Keratinocyte (primary cell): Measurements from ENCODE around the gene ZYG11A.

Experiments used
- EZH2 ChIP-seq: IDR thresholded peaks from one replicate; pipeline ENCODE4 v1.6.1; 2012; ENCODE audit warnings: inconsistent platforms, mild to moderate bottlenecking, low read length, moderate library complexity
- TF ChIP-seq, protein P1 (sequence below), 3 experiments: IDR thresholded peaks in 1 of 3; conservative IDR thresholded peaks in 1 of 3; optimal IDR thresholded peaks in 1 of 3; 2 replicates in 2 of 3; 3 replicates in 1 of 3; pipeline versions ENCODE3 to v1.5.1; 2011; ENCODE audit warnings: low read length in 3 of 3, mild to moderate bottlenecking in 3 of 3, moderate library complexity in 2 of 3, control low read depth in 1 of 3, inconsistent platforms in 1 of 3; ENCODE audit not compliant: insufficient read depth in 2 of 3; ENCODE audit errors: extremely low read depth in 1 of 3

DNA sequence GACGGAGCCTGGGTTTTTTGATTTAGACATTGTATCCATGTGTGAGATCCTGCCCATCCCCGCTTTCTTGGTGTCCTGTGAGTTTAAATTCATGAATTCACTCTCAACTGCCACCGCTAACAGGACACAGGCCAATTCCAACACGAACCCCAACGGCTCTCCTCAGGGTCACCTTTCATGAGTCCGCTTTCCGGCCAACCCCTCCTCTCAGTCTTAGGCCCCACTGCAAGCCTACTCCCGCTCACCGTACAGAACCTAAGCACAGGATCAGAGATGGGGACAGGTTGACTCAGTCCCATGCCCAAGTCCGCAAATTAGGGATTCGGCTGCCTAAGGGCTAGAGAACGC, 84.3 kb downstream of the ZYG11A start:
- TF ChIP-seq, protein P1, sequence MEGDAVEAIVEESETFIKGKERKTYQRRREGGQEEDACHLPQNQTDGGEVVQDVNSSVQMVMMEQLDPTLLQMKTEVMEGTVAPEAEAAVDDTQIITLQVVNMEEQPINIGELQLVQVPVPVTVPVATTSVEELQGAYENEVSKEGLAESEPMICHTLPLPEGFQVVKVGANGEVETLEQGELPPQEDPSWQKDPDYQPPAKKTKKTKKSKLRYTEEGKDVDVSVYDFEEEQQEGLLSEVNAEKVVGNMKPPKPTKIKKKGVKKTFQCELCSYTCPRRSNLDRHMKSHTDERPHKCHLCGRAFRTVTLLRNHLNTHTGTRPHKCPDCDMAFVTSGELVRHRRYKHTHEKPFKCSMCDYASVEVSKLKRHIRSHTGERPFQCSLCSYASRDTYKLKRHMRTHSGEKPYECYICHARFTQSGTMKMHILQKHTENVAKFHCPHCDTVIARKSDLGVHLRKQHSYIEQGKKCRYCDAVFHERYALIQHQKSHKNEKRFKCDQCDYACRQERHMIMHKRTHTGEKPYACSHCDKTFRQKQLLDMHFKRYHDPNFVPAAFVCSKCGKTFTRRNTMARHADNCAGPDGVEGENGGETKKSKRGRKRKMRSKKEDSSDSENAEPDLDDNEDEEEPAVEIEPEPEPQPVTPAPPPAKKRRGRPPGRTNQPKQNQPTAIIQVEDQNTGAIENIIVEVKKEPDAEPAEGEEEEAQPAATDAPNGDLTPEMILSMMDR (optimal IDR thresholded peaks at IDR 0.05 in 1 of 3, IDR thresholded peaks at IDR 0.05 in 1 of 3, conservative IDR thresholded peaks at IDR 0.05 in 1 of 3; ENCODE audit: extremely low read depth in 1 of 3, insufficient read depth in 2 of 3, low read length in 3 of 3): no peak
- no peak for TF ChIP-seq EZH2
